Neuronal stem cell (in vitro differentiated cells): ENCODE data around the gene CUX1.

Experiments
- DNase-seq: peaks from one replicate; pipeline ENCODE4 v3.0.0-alpha.2; 2013; ENCODE audit warnings: low spot score
- H2AFZ ChIP-seq: one replicate; pipeline ENCODE4 v1.6.1; 2013; ENCODE audit warnings: mild to moderate bottlenecking, low read length, inconsistent platforms
- H2AK5ac ChIP-seq: 2 replicates; pipeline ENCODE4 v1.6.1; 2013; ENCODE audit warnings: low read depth, mild to moderate bottlenecking, inconsistent platforms, low read length, moderate library complexity, mixed read lengths
- H2BK120ac ChIP-seq: 2 replicates; pipeline ENCODE4 v1.6.1; 2013; ENCODE audit warnings: low read depth, mild to moderate bottlenecking, inconsistent platforms, low read length, moderate library complexity, mixed read lengths
- H2BK12ac ChIP-seq: one replicate; pipeline ENCODE4 v1.6.1; 2013; ENCODE audit warnings: low read length, inconsistent platforms
- H2BK15ac ChIP-seq: 2 replicates; pipeline ENCODE4 v1.6.1; 2013; ENCODE audit warnings: mild to moderate bottlenecking, low read length, inconsistent platforms, mixed read lengths
- H2BK5ac ChIP-seq: one replicate; pipeline ENCODE4 v1.6.1; 2013; ENCODE audit warnings: inconsistent platforms, mild to moderate bottlenecking, low read length, moderate library complexity
- H3K14ac ChIP-seq: one replicate; pipeline ENCODE4 v1.6.1; 2013; ENCODE audit warnings: low read length, inconsistent platforms
- H3K18ac ChIP-seq: 2 replicates; pipeline ENCODE4 v1.6.1; 2013; ENCODE audit warnings: low read length, inconsistent platforms
- H3K23ac ChIP-seq: 2 replicates; pipeline ENCODE4 v1.6.1; 2013; ENCODE audit warnings: low read depth, mild to moderate bottlenecking, mixed read lengths, low read length, inconsistent platforms; ENCODE audit not compliant: poor library complexity
- H3K27ac ChIP-seq: replicated peaks from 3 replicates; pipeline ENCODE4 v1.5.1; 2013; ENCODE audit warnings: low read length, inconsistent platforms
- H3K27me3 ChIP-seq, 3 experiments: 2 replicates each; pipeline ENCODE4 v1.6.1; 2013; ENCODE audit warnings: low read length in 3 of 3, mild to moderate bottlenecking in 2 of 3, inconsistent platforms in 1 of 3, low read depth in 1 of 3, mixed read lengths in 1 of 3, moderate library complexity in 1 of 3; ENCODE audit not compliant: control insufficient read depth in 3 of 3, insufficient read depth in 3 of 3
- H3K36me3 ChIP-seq, 2 donors: replicated peaks in 1 of 2; 2 replicates each; pipeline ENCODE4 v1.6.1; 2013; ENCODE audit warnings: low read length in 2 of 2; ENCODE audit not compliant: control insufficient read depth in 2 of 2, insufficient read depth in 2 of 2
- H3K4ac ChIP-seq: 2 replicates; pipeline ENCODE4 v1.6.1; 2013; ENCODE audit warnings: inconsistent platforms, mild to moderate bottlenecking, low read length, moderate library complexity
- H3K4me1 ChIP-seq, 2 donors: 1 replicate in 1 of 2; 2 replicates in 1 of 2; pipeline ENCODE4 v1.6.1; 2013; ENCODE audit warnings: low read length in 2 of 2, low read depth in 1 of 2; ENCODE audit not compliant: control insufficient read depth in 2 of 2, insufficient read depth in 1 of 2
- H3K4me2 ChIP-seq: one replicate; pipeline ENCODE4 v1.6.1; 2013; ENCODE audit warnings: mild to moderate bottlenecking, low read length, inconsistent platforms; ENCODE audit not compliant: insufficient read depth, poor library complexity, severe bottlenecking
- H3K4me3 ChIP-seq, 2 donors: 2 replicates each; pipeline ENCODE4 v1.5.1; 2013; ENCODE audit warnings: low read length in 2 of 2, mild to moderate bottlenecking in 2 of 2, inconsistent platforms in 1 of 2, moderate library complexity in 1 of 2
- H3K79me1 ChIP-seq: one replicate; pipeline ENCODE4 v1.6.1; 2013; ENCODE audit warnings: low read depth, mild to moderate bottlenecking, inconsistent platforms, low read length, moderate library complexity
- H3K9ac ChIP-seq: one replicate; pipeline ENCODE4 v1.6.1; 2013; ENCODE audit warnings: mild to moderate bottlenecking, low read depth, low read length, inconsistent platforms; ENCODE audit not compliant: poor library complexity
- H3K9me3 ChIP-seq, 2 donors: replicated peaks in 1 of 2; 2 replicates each; pipeline versions ENCODE3 to v1.6.1; 2013; ENCODE audit warnings: low read length in 2 of 2, mild to moderate bottlenecking in 2 of 2, inconsistent platforms in 1 of 2, low read depth in 1 of 2, mixed read lengths in 1 of 2, moderate library complexity in 1 of 2; ENCODE audit not compliant: control insufficient read depth in 2 of 2, insufficient read depth in 1 of 2
- H4K8ac ChIP-seq: one replicate; pipeline ENCODE4 v1.6.1; 2013; ENCODE audit warnings: low read depth, mild to moderate bottlenecking, inconsistent platforms, low read length, moderate library complexity
- H4K91ac ChIP-seq: one replicate; pipeline ENCODE4 v1.6.1; 2013; ENCODE audit warnings: low read length, low read depth, mild to moderate bottlenecking, inconsistent platforms; ENCODE audit not compliant: poor library complexity
- WGBS, 2 donors: extraction: QIAGEN DNeasy Blood & Tissue Kit; methylation state at CpG; one replicate each; pipeline ENCODE4 v1.1.7; 2013; ENCODE audit warnings: missing lambda C conversion rate in 2 of 2, mixed read lengths in 1 of 2; ENCODE audit not compliant: insufficient read length in 2 of 2, insufficient replicate concordance in 1 of 2; ENCODE audit errors: extremely low coverage in 2 of 2; 5-methylcytosine and 5-hydroxymethylcytosine counted together

CUX1 gene

DNA sequence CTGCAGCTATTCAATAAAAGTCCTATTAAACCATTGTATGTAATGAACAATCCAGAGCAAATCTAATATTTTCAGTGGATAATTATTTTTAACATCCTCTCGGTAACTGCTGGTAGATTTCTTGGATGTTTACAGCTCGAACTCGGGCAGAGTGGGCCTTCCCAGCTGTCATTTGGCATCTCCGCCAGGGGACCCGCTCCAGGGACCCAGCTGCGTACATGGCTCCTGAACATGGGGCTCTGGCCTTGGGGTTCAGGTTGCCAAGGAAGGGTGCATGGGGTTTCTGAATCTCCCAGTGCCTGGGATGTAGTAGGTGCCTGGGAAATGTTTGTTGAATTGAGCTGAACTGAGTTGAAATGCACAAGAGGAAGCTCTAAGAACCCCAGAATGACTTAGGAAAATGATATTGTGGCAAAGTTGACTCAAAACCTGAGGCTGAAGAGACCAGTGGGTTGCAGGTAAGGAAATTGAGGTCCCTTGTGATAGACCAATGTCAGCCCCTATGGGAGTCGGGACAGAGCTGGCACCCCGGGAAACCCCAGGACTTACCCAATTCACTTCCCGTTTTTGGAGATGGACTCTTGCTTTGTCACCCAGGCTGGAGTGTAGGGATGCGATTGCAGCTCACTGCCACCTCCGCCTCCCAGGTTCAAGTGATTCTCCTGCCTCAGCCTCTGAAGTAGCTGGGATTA is 228.4 kb downstream of the CUX1 start:
- no peak overlapping the region for H2BK120ac ChIP-seq
- no peak overlapping the region for H3K23ac ChIP-seq
- H3K36me3 ChIP-seq: no peaks in the 10 kb centered on the region
- peaks cover under 1% of the 10 kb centered on the region for H3K79me1 ChIP-seq
- H2AK5ac ChIP-seq: no peak overlapping the region
- H3K27ac ChIP-seq: no peak overlapping the region
- H3K18ac ChIP-seq: no peak overlapping the region
- no peak overlapping the region for H2BK5ac ChIP-seq
- DNase-seq: no peak
- no peaks in the 10 kb centered on the region for H3K27me3 ChIP-seq
- no peak overlapping the region for H4K8ac ChIP-seq
- H3K9me3 ChIP-seq: no peaks in the 10 kb centered on the region
- peaks cover 2% of the 10 kb centered on the region in 2 donors for H3K4me1 ChIP-seq
- no peak overlapping the region for H4K91ac ChIP-seq
- no CpG with 5 or more reads among the region's 11 CpGs for WGBS, 2 donors
- H3K9ac ChIP-seq: no peak overlapping the region
- no peak overlapping the region for H2BK12ac ChIP-seq
- H3K4me2 ChIP-seq: no peak overlapping the region
- H2AFZ ChIP-seq: no peak overlapping the region
- H3K4ac ChIP-seq: no peak overlapping the region
- H3K14ac ChIP-seq: no peak overlapping the region
- H3K4me3 ChIP-seq: no peak overlapping the region
- no peak overlapping the region for H2BK15ac ChIP-seq

- no CpG with 5 or more reads among the region's 11 CpGs for WGBS, 2 donors
- H2AFZ ChIP-seq: no peak overlapping the region
- no peak overlapping the region for H3K14ac ChIP-seq
- H3K23ac ChIP-seq: no peak overlapping the region
- H3K4me2 ChIP-seq: no peak overlapping the region
- H2BK12ac ChIP-seq: no peak overlapping the region
- H3K9ac ChIP-seq: no peak overlapping the region
- no peaks in the 10 kb centered on the region for H3K36me3 ChIP-seq
- no peak overlapping the region for H3K4me3 ChIP-seq
- H3K79me1 ChIP-seq: peaks cover 3% of the 10 kb centered on the region
- no peak overlapping the region for H2BK5ac ChIP-seq
- H3K4ac ChIP-seq: no peak overlapping the region
- H3K27ac ChIP-seq: no peak overlapping the region
- no peak for DNase-seq
- H2BK120ac ChIP-seq: no peak overlapping the region
- H3K27me3 ChIP-seq: no peaks in the 10 kb centered on the region
- H3K18ac ChIP-seq: no peak overlapping the region
- H4K91ac ChIP-seq: no peak overlapping the region
- no peak overlapping the region for H2AK5ac ChIP-seq
- no peaks in the 10 kb centered on the region for H3K9me3 ChIP-seq
- no peak overlapping the region for H2BK15ac ChIP-seq
- peaks cover 4 to 5% of the 10 kb centered on the region in 2 donors for H3K4me1 ChIP-seq
- H4K8ac ChIP-seq: no peak overlapping the region
These were observed 229.1 kb downstream of the CUX1 start for GRCh38 chr7:102046373-102047117.

DNA sequence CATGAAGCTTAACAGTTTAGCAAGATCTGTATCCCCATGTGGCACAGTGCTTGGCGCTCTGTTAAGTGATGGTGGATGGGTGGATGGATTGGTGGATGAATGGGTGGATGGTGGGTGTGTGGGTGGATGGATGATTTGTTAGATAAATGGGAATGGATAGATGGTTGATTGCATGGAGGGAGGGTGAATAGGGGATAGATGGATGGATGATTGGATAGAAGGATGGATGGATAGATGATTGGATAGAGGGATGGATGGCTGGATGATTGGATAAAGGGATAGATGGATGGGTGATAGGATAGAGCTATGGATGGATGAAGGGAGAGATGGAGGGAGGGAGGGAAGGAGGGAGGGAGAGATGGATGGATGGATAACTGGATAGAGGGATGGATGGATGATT is 229.7 kb downstream of the CUX1 start:
- no peak for DNase-seq
- H4K8ac ChIP-seq: no peak overlapping the region
- H3K4me2 ChIP-seq: no peak overlapping the region
- peaks cover 4 to 5% of the 10 kb centered on the region in 2 donors for H3K4me1 ChIP-seq
- H2BK15ac ChIP-seq: no peak overlapping the region
- H3K23ac ChIP-seq: no peak overlapping the region
- H2BK5ac ChIP-seq: no peak overlapping the region
- no peak overlapping the region for H3K4ac ChIP-seq
- H3K14ac ChIP-seq: no peak overlapping the region
- no peak overlapping the region for H2BK120ac ChIP-seq
- H3K27ac ChIP-seq: no peak overlapping the region
- H3K4me3 ChIP-seq: no peak overlapping the region
- peaks cover 3% of the 10 kb centered on the region for H3K79me1 ChIP-seq
- H3K9ac ChIP-seq: no peak overlapping the region
- H3K36me3 ChIP-seq: no peaks in the 10 kb centered on the region
- no peak overlapping the region for H4K91ac ChIP-seq
- H3K18ac ChIP-seq: no peak overlapping the region
- no peaks in the 10 kb centered on the region for H3K27me3 ChIP-seq
- no CpG with 5 or more reads among the region's 1 CpG for WGBS, 2 donors
- H2AK5ac ChIP-seq: no peak overlapping the region
- no peak overlapping the region for H2AFZ ChIP-seq
- no peaks in the 10 kb centered on the region for H3K9me3 ChIP-seq
- no peak overlapping the region for H2BK12ac ChIP-seq

GRCh38 chr7:102049765-102050164 is 232.3 kb downstream of the CUX1 start:
- Histone ChIP-seq H3K23ac (no peak overlapping the region), H3K79me1 (peaks cover 3% of the 10 kb centered on the region), H3K9me3 (peaks cover 3 to 8% of the 10 kb centered on the region in 2 donors), H3K14ac (no peak overlapping the region), H2BK12ac (peak overlapping the region; percentile 34), H3K4me2 (no peak overlapping the region), H2BK120ac (no peak overlapping the region), H4K8ac (no peak overlapping the region), H4K91ac (no peak overlapping the region), H3K4ac (no peak overlapping the region), H2BK5ac (no peak overlapping the region), H2BK15ac (no peak overlapping the region), H3K27ac (no peak overlapping the region), H2AFZ (no peak overlapping the region), H3K4me3 (no peak overlapping the region), H3K27me3 (no peaks in the 10 kb centered on the region), H2AK5ac (no peak overlapping the region), H3K36me3 (no peaks in the 10 kb centered on the region), H3K18ac (peak overlapping the region; percentile 18), H3K9ac (no peak overlapping the region), H3K4me1 (peaks cover 4 to 5% of the 10 kb centered on the region in 2 donors)
- DNase-seq: no peak
- no CpG with 5 or more reads among the region's 8 CpGs for WGBS, 2 donors
